ENCODE results near the gene SDR42E1.
"Not testable (repeated sequence)": the region's sequence is repeated elsewhere in the genome, so short reads cannot be mapped to it uniquely, and the experiment has no call there.

Gene SDR42E1

DNA sequence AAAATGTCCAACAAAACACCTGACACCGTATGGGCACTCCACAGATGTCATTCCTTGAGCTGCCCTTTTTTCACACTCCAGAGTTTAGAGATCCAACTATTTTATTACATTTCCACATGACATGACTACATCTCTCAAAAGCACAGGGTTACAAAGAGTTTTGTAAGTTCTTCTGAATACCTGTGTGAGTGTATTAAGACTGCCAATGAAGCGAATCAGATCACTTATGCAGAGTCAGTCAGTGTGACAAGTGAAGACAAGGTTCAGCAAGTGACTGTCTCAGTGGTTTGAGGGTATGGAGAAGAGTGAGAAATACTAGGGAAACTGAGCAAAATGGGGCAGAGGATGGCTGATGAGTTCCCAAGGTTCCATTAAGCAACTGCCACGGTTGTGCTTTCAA, 8.4 kb downstream of the SDR42E1 start:
- DNase-seq: no peak

DNA sequence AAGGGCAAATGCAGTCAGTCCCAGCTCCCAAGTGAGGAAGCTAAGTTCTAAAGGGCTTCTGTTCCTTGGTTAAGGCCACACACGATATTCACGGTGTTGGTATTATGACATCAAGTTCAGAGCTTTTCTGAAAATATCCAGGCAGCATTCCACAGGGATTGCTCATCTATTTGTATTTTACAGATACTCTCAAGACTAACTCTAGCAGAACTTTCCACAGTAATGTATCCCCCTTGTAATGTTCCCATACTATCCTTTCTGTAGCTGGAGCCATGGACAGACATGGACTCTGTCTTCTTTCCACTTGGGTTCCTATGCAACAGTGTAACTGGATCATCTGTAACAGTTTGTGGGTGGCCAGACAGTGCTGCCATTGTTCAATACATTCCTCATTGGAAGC, 13.5 kb downstream of the SDR42E1 start:
- DNase-seq: no peak

GRCh38 chr16:81996664-81997509, 14.4 kb downstream of the SDR42E1 start:
- DNase-seq: no peak

GRCh38 chr16:81995651-81996050, 15.6 kb downstream of the SDR42E1 start:
- DNase-seq: no peak

DNA sequence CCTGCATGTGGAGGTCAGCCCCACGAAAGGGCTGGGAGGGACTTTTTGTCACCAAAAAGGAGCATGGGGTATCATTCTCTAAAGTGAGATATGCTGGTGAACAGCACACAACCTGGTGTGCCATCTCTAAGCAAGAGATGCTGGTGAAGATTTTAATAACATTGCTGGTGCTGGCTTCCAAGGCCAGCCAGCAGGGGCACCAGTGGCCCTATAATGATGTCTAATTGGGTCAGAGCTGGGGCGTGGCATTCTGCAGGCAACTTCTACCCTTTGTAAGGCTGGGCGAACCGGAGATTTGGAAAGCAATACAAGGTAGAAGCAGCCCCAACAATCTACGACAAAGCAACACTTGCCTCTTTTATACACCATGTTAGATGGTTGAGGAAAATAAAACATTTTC, 16.8 kb downstream of the SDR42E1 start:
- DNase-seq: no peak

- no peak for DNase-seq
These were observed 18.4 kb downstream of the SDR42E1 start for GRCh38 chr16:81992859-81993258.

DNA sequence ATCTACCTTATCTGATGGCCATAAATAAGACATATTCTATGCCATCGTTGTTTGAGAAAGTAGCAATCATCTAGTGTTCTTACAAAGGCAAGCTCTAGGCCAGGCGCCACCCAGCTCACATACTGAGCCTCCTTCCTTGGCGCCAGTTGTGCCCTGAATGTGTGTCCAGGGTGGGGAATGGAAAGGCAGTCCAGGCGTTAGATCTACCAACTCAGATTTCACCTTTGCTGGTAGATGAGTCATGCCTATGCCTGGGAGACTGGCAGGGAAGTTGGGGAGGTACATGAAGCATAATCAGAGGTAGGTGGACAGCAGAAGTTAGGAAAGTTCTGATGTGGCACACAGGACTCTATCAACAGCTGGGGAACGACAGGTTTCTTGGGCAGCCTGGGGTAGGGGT, 23.6 kb downstream of the SDR42E1 start:
- DNase-seq: no peak

DNA sequence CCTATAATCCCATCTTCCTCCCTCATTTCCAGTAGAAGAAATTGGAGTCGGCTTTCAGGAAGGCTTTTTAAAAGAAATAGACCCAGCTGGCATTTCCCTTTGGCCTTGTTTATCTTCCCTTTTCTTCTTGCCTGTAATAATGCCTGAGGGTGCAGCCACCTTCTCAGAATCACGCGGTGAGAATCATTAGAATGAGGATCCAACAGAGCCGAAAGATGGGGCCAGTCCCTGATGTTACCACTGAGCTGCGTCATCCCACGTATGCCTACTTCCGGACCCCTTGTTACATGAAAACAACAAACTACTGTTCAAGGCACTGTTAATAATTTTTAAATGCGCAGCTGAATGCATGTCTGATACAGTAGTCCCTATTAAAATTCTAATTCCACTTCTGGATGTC, 24.1 kb downstream of the SDR42E1 start:
- no peak for DNase-seq

- not testable (repeated sequence) for DNase-seq
These were observed 33.8 kb downstream of the SDR42E1 start for GRCh38 chr16:81977335-81977942.

- no peak for DNase-seq
These were observed 35.6 kb downstream of the SDR42E1 start for GRCh38 chr16:81975637-81976036.

DNA sequence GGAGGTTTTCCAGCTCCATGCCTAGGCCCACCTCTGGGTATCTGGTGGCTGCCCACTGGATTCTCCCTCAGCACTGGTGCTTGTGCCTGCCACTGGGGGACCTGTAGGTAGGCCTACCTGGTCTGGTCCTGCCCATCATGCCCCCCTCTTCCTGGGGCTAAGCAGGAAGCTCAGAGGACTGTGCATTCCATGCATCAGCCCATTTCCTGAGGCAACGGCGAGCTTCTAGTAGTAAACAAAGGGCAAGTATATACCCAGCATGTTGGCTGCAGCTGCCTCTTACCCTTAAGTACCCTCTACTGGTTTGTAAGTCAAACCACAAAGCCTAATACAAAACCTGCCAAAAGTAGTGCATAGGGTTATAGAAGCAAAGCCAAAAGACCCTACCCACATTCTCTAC, 37.5 kb downstream of the SDR42E1 start:
- DNase-seq: no peak

GRCh38 chr16:81971853-81972252, 39.4 kb downstream of the SDR42E1 start:
- no peak for DNase-seq

GRCh38 chr16:81967358-81967757, 43.9 kb downstream of the SDR42E1 start:
- DNase-seq: no peak

GRCh38 chr16:81964808-81965207, 46.5 kb downstream of the SDR42E1 start:
- no peak for DNase-seq

DNA sequence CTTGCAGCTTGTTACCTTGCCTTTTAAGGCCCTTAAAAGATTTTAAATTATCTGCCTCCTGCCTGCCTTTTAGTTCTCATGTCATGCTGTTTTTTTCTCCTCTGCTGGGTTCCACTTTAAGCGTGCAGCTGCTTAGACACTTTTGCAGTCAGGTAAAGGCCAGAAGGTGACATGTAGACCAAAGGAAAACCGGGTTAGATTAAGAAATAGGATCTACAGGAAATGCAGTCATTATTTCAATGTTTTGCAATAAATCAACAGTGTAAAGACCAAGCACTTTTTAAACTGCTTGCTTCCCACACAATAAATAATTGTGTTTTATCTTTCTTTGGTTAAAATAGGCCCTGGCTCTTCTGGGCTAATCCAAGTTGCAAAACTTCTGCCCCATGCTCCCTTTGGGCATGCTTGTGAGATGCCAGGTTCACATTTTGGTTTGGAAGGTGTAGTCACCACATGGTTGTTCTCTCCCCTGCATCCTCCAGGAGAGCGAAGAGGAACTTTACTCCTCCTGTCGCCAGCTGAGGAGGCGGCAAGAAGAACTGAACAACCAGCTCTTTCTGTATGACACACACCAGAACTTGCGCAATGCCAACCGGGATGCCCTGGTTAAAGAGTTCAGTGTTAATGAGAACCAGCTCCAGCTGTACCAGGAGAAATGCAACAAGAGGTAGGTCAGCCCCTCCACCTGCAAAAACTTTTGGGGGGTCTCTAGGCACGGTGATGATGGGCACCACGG, 54.9 kb downstream of the SDR42E1 start:
- DNase-seq: no peak

DNA sequence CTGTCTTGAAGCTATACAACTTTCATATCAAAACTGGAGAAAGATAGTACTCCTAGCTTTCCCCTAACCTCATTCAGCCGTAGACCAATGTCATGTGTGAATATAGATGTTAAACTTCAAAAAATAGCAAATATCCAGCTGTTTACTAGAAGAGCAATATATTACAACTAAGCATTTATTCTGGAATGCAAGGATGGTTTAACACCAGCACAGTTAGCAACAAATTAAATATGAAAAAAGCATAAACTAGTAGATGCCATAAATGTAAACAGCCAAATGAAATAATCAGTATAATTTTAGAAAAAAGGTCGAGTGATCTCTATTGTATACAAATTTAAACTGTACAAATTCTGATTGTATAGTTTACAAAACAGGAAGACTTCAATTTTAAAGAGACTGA, 59.7 kb downstream of the SDR42E1 start:
- no peak for DNase-seq

- no peak for DNase-seq
These were observed 65.1 kb downstream of the SDR42E1 start for GRCh38 chr16:81946206-81946605.

DNA sequence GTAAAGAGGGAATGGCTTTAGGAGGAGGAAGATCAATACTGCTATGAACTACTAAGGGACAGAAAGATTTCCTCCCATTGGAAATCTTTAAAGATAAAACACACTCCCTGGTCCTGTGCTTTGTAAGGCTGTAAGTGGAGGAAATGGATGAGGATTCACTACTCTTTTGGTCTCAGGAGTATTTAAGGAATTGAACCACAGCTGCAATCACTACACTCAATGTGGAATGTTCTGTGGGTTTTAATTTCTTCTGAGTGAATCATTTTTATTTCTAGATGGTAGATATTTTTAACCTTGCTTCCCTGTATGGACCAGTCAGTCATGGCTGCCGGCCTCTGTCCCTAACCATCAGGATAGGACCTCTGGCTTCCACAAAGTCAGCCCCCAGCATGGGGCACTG, 65.6 kb downstream of the SDR42E1 start:
- DNase-seq: no peak

- no peak for DNase-seq
These were observed 69.2 kb downstream of the SDR42E1 start for GRCh38 chr16:81942007-81942601.

- DNase-seq: no peak
These were observed 70.3 kb downstream of the SDR42E1 start for GRCh38 chr16:81940781-81941560.

- DNase-seq: no peak
These were observed 71.9 kb downstream of the SDR42E1 start for GRCh38 chr16:81939164-81940056.

Data from activated naive CD4-positive, alpha-beta T cell treated with Interleukin-2 at 50 U/mL for 16 hours (primary cell).